Stimulated activated CD4-positive, alpha-beta T cell treated with anti-CD3 and anti-CD28 coated beads, TNF-alpha, amount 100 ng/mL, for 1 hour (primary cell): ENCODE data around the gene GRK1.

Experiments used
- DNase-seq, 3 donors: peaks; one replicate each; pipeline ENCODE4 v3.0.0-alpha.2; 2020; ENCODE audit warnings: low read depth in 3 of 3, low spot score in 1 of 3

Gene GRK1

GRCh38 chr13:113774177-113775107 is 107.4 kb downstream of the GRK1 start:
- no peak for DNase-seq

- no peak for DNase-seq
Measured at GRCh38 chr13:113775451-113776145, 108.6 kb downstream of the GRK1 start.

- DNase-seq = no peak
Measured at GRCh38 chr13:113776231-113777125, 109.5 kb downstream of the GRK1 start.

GRCh38 chr13:113777311-113778260 is 110.6 kb downstream of the GRK1 start:
- no peak for DNase-seq

GRCh38 chr13:113781571-113781970 is 114.6 kb downstream of the GRK1 start:
- DNase-seq = no peak

- no peak for DNase-seq
Measured at GRCh38 chr13:113782472-113782871, 115.5 kb downstream of the GRK1 start.

- DNase-seq = no peak
Measured at GRCh38 chr13:113783200-113783881, 116.3 kb downstream of the GRK1 start.

GRCh38 chr13:113783966-113784644 is 117.1 kb downstream of the GRK1 start:
- DNase-seq = no peak

- DNase-seq = no peak
Measured at GRCh38 chr13:113784645-113785024, 117.6 kb downstream of the GRK1 start.

- DNase-seq = no peak
Measured at GRCh38 chr13:113785051-113786010, 118.3 kb downstream of the GRK1 start.

- DNase-seq = no peak
Measured at GRCh38 chr13:113786262-113786841, 119.3 kb downstream of the GRK1 start.
